Measurements from ENCODE around the gene PTPRN2.

GRCh38 chr7:158272091-158272490 is 315.5 kb downstream of the PTPRN2 start:
- TF ChIP-seq POLR2AphosphoS5 (IDR thresholded peaks at IDR 0.05; ENCODE audit: low read depth, low read length) (no peak), GABPA (IDR thresholded peaks at IDR 0.05; ENCODE audit: low read depth, low read length) (no peak), GABPA (CRISPR knock-in tag; IDR thresholded peaks at IDR 0.05; ENCODE audit: low read depth) (no peak), CTCF (CRISPR knock-in tag; IDR thresholded peaks at IDR 0.05) (no peak), TAF1 (CRISPR knock-in tag; IDR thresholded peaks at IDR 0.05) (no peak), EP300 (IDR thresholded peaks at IDR 0.05; ENCODE audit: low read depth in 2 of 2, low read length in 2 of 2) (no peak), EP300 (CRISPR knock-in tag; IDR thresholded peaks at IDR 0.05; ENCODE audit: borderline replicate concordance) (no peak), FOXO4 (CRISPR knock-in tag; conservative IDR thresholded peaks at IDR 0.05) (no peak), HCFC1 (IDR thresholded peaks at IDR 0.05; ENCODE audit: low read depth, low read length) (no peak), ZNF296 (CRISPR knock-in tag; conservative IDR thresholded peaks at IDR 0.05) (no peak), DPF2 (CRISPR knock-in tag; IDR thresholded peaks at IDR 0.05; ENCODE audit: borderline replicate concordance, low read depth) (no peak), POLR2A (IDR thresholded peaks at IDR 0.05; ENCODE audit: insufficient read depth in 1 of 2, low read depth in 2 of 2, low read length in 2 of 2) (no peak)
